ENCODE measurements around the gene LRRC37A3.
"Not testable (repeated sequence)": the region's sequence is repeated elsewhere in the genome, so short reads cannot be mapped to it uniquely, and the experiment has no call there.

The LRRC37A3 gene

DNA sequence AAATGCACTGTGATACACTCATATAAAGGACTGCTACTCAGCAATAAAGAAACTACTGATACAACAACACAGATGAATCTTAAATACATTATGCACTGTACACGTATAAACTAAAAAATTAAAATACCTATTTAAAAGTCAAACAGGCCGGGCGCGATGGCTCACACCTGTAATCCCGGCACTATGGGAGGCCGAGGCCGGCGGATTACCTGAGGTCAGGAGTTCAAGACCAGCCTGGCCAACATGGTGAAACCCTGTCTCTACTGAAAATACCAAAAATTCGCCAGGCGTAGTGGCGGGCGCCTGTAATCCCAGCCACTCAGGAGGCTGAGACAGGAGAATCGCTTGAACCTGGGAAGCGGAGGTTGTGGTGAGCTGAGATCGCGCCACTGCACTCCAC is 1.7 kb downstream of the LRRC37A3 start:
- H3K36me3 Mint-ChIP-seq (ENCODE audit: low read depth); H3K4me3 Mint-ChIP-seq; H3K27ac Mint-ChIP-seq; H3K9me3 Mint-ChIP-seq; H3K27me3 Mint-ChIP-seq; intact Hi-C loops (cut with micrococcal nuclease): not testable (repeated sequence)
- peaks cover 10% of the 10 kb centered on the region for H3K4me1 Mint-ChIP-seq (ENCODE audit: low read depth)

DNA sequence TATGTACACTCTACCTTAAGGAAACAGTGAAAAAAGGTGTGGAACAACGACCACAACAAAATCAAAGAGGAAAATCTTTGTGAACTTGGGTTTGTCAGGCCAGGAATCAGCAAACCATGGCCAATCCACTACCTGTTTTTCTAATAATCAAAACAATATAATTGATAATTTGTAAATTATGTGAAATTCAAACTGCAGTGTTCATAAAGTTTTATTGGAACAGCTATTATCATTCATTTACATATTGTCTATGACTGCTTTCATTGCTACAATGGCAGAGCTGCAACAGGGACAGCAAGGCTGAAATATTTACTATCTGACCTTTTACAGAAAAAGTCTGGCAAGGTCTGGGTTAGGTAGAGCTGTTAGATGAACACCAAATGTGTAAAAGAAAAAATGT is 4.0 kb downstream of the LRRC37A3 start:
- H3K36me3 Mint-ChIP-seq (ENCODE audit: low read depth); intact Hi-C loops (cut with micrococcal nuclease); H3K4me1 Mint-ChIP-seq (ENCODE audit: low read depth); H3K27me3 Mint-ChIP-seq; H3K27ac Mint-ChIP-seq; H3K9me3 Mint-ChIP-seq; H3K4me3 Mint-ChIP-seq: not testable (repeated sequence)

DNA sequence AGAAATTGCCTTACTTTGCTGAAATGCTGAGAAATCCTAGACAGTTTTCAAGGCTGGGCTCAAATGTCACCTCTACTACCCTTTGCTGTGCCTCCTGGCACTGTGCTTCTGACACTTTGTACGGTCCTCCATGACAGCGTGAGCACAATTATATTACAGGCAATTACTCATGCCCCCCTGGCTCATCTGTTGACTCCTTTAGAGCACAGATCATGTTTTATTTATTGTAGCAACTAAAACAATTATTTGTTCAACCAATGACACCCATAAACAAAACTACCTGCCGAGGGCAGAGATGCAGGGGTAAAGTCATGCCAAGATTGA is 9.1 kb downstream of the LRRC37A3 start:
- H3K36me3 Mint-ChIP-seq (ENCODE audit: low read depth); H3K4me3 Mint-ChIP-seq; intact Hi-C loops (cut with micrococcal nuclease); H3K4me1 Mint-ChIP-seq (ENCODE audit: low read depth); H3K9me3 Mint-ChIP-seq; H3K27me3 Mint-ChIP-seq; H3K27ac Mint-ChIP-seq: not testable (repeated sequence)

DNA sequence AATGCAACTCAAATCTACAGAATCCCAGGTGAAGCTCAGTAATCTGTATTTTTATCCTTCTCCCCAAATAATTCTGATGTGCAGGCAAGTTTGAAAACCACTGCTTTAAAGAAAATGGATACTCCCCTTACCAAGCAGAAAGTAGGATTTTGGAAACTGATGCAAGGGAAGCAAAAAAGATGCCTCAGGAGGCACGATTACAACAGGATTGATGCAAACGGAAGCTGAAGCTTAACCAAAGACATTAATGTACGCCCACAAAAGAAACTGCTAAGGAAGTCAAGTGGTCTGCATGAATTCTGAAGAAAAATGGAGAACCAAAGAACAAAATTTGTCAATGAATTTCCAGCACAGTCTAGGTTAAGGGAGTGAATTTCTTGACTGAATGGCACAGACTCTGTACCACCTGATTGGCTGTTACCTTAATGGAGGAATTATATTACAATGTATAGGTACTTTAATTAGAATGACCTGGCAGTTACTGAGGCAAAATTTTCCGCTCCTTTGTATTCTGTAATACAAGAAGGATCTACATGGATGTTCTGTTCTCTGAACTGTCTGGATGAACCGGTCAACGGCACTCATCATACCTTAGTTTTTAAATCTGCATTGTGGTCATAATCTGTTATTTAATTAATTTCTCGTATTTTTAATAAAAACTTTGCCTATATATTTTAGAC is 9.6 kb downstream of the LRRC37A3 start:
- H3K36me3 Mint-ChIP-seq (ENCODE audit: low read depth); H3K4me1 Mint-ChIP-seq (ENCODE audit: low read depth); H3K4me3 Mint-ChIP-seq; H3K9me3 Mint-ChIP-seq; intact Hi-C loops (cut with micrococcal nuclease); H3K27me3 Mint-ChIP-seq: not testable (repeated sequence)
- peak overlapping the region; percentile 45 for H3K27ac Mint-ChIP-seq

DNA sequence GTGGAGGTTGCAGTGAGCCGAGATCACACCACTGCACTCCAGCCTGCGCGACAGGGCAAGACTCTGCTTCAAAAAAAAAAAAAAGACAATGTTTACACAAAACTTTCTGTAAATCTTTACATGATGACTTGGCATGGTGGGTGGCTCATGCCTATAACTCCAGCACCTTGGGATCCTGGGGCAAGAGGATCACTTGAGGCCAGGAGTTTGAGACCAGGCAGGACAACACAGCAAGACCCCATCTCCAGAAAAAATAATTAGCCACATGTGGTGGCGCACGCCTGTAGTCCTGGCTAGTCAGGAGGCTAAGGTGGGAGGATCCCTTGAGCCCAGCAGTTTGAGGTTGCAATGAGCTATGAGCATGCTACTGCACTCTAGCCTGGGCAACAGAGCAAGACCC is 15.2 kb downstream of the LRRC37A3 start:
- not testable (repeated sequence) for H3K4me1 Mint-ChIP-seq (ENCODE audit: low read depth); H3K27me3 Mint-ChIP-seq; H3K4me3 Mint-ChIP-seq

DNA sequence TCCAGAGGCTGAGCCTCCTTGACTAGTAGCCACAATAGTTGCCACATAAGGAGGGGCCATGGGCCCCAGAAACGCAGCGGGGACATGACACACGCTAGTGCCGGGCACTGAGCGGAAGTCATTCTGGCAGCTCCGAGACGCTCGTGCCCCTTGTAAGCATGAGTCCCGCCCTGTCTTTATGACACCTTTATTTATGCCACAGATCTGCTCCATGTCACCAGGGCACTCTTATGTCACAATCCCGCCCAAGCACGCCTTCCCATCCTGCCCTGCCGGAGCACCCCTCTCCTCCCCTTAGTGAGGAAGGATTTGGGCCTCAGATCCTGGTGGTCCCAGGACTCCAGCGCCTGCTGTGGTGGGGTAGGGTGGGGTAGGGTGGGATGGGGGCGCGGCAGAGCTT is 22.1 kb downstream of the LRRC37A3 start:
- H3K4me1 Mint-ChIP-seq (ENCODE audit: low read depth); intact Hi-C loops (cut with micrococcal nuclease); H3K27me3 Mint-ChIP-seq; H3K4me3 Mint-ChIP-seq; H3K36me3 Mint-ChIP-seq (ENCODE audit: low read depth); H3K9me3 Mint-ChIP-seq; H3K27ac Mint-ChIP-seq: not testable (repeated sequence)

More for the DNA sequence above, 15.2 kb downstream of the LRRC37A3 start:
- H3K36me3 Mint-ChIP-seq (ENCODE audit: low read depth); intact Hi-C loops (cut with micrococcal nuclease); H3K27ac Mint-ChIP-seq; H3K9me3 Mint-ChIP-seq: not testable (repeated sequence)

DNA sequence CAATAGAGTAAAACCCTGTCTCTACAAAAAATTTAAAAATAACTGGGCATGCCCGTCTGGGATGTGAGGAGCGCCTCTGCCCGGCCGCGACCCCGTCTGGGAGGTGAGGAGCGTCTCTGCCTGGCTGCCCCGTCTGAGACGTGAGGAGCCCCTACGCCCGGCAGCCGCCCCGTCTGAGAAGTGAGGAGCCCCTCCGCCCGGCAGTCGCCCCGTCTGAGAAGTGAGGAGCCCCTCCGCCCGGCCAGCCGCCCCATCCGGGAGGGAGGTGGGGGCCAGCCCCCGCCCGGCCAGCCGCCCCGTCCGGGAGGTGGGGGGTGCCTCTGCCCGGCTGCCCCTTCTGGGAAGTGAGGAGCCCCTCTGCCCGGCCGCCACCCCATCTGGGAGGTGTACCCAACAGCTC is 45.1 kb downstream of the LRRC37A3 start:
- intact Hi-C loops (cut with micrococcal nuclease); H3K36me3 Mint-ChIP-seq (ENCODE audit: low read depth); H3K27ac Mint-ChIP-seq; H3K27me3 Mint-ChIP-seq; H3K4me1 Mint-ChIP-seq (ENCODE audit: low read depth); H3K9me3 Mint-ChIP-seq; H3K4me3 Mint-ChIP-seq: not testable (repeated sequence)

DNA sequence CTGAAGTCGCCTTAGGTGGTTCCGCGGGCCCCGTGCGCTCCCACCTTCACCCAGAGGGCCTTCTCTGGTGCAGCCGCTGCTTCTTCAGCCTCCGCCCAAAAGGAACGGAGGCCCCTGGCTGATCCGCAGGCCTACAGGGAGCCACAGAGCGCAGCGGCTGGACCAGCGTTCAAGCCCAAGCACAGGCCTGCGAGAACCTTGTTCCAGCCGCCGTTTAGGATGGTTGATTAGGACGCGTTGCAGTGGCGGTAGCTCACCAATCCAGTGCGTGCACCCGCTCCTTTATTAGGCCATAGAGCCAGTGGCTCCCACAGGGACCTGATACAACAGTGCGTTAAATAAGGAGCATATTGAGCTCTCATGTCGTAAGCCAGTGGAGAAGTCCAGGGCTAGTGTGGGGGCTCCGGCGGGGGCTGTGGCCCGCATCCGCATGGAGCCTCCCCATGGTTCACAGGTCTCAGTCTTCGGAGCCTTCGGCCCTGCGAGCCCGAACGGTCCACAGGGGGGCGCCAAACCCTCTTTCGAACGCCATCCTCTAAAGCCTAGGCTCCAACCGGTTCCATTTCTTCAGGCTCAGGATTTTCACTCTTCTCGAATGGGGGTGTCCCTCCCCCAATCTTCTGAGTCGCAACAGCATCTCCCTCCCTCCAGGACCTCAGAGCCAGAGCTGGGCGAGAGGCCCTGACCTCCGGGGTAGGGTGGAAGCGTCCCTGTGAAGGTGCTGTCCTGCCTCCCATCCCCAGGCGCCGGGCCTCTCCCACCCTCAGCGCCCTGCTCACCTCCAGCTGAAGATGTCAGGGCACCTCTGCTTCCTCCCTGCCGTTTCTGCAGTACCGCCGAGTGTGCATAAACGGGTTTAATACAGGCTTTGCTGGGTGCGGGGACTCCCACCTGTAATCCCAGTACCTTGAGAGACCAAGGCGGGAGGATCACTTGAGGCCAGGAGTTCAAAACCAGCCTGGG is 71.5 kb downstream of the LRRC37A3 start:
- H3K36me3 Mint-ChIP-seq (ENCODE audit: low read depth); H3K4me3 Mint-ChIP-seq; H3K27me3 Mint-ChIP-seq; H3K9me3 Mint-ChIP-seq; intact Hi-C loops (cut with micrococcal nuclease): not testable (repeated sequence)
- Mint-ChIP-seq H3K4me1 (ENCODE audit: low read depth) (peaks cover 27% of the 10 kb centered on the region), H3K27ac (peak overlapping the region; percentile 63)

DNA sequence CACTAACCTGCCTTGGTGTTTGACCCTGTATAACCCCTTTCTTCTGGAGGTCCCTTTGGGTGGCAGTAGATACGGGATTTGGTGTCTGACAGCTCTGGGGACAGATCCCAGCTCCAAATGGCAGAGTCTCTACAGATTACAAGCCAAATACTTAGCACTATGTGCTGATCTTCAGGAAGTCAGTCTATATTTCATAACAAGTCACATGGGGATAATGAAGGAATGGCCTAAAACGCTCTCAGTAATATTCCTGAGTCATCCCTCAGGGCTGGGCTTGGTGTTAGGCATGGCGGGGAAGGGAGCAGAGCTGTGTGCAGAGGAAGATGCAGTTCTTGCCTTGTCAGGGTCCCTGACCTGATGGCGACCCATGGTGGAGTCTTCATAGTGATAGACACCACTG is 72.4 kb downstream of the LRRC37A3 start:
- H3K36me3 Mint-ChIP-seq (ENCODE audit: low read depth); H3K27me3 Mint-ChIP-seq; H3K4me3 Mint-ChIP-seq; H3K9me3 Mint-ChIP-seq; intact Hi-C loops (cut with micrococcal nuclease): not testable (repeated sequence)
- Mint-ChIP-seq H3K4me1 (ENCODE audit: low read depth) (peaks cover 32% of the 10 kb centered on the region), H3K27ac (peak overlapping the region; percentile 60)

DNA sequence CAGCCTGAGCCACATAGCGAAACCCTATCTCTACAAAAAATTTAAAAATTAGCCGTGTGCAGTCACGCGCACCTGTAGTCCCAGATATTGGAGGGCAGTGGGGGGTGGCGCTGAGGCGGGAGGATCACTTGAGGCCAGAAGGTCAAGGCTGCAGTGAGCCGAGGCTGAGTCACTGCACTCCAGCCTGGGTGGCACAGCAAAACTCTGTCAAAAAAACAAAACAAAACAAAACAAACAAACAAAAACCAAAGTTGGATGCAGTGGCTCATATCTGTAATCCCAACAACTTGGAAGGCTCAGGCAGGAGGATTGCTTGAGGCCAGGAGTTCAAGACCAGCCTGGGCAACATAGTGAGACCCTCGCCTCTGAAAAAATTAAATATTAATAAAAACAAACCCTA is 75.4 kb downstream of the LRRC37A3 start:
- H3K9me3 Mint-ChIP-seq; H3K4me3 Mint-ChIP-seq; H3K27me3 Mint-ChIP-seq; H3K27ac Mint-ChIP-seq; intact Hi-C loops (cut with micrococcal nuclease); H3K36me3 Mint-ChIP-seq (ENCODE audit: low read depth): not testable (repeated sequence)
- peaks cover 44% of the 10 kb centered on the region for H3K4me1 Mint-ChIP-seq (ENCODE audit: low read depth)

DNA sequence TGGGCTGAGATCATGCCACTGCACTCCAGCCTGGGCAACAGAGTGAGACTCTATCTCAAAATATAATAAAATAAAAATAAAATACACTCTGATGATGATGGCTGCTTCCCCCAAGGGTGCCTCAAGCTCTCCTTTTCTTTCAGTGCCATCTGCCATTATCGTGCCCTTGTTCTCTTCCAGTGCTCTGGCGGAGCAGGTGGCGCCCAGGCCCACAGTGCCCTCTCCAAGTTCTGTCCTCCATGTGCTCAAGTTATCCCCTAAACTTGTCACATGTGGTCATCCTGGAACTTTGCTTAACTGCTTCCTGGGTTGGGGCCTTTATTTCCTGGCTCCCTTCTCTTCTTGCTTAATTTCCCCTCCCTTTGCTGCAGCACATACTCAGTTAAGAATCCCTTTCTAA is 76.4 kb downstream of the LRRC37A3 start:
- H3K27me3 Mint-ChIP-seq; intact Hi-C loops (cut with micrococcal nuclease); H3K4me3 Mint-ChIP-seq; H3K36me3 Mint-ChIP-seq (ENCODE audit: low read depth); H3K9me3 Mint-ChIP-seq: not testable (repeated sequence)
- Mint-ChIP-seq H3K4me1 (ENCODE audit: low read depth) (peaks cover 44% of the 10 kb centered on the region), H3K27ac (peak overlapping the region; percentile 60)

DNA sequence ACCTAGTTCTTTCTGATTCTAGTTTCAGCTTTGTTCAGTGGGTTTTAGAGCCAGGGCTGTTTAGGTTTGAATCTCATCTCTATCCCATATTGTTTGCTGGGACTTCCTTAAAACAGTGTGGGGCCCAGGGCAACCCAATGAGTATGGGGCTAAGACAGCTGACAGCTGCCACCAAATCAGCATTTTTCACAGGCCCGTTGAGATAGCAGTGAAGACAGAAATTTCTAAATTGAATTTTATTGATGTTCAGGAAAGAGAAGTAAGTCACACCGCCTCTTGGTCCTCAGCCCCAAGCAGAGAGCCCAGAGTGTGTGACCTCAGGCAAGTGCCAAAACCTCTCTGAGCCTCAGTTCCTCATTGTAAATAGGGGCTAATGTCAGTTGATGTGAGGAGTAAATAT is 78.3 kb downstream of the LRRC37A3 start:
- H3K27me3 Mint-ChIP-seq; H3K36me3 Mint-ChIP-seq (ENCODE audit: low read depth); intact Hi-C loops (cut with micrococcal nuclease); H3K4me3 Mint-ChIP-seq; H3K9me3 Mint-ChIP-seq: not testable (repeated sequence)
- Mint-ChIP-seq H3K27ac (peak overlapping the region; percentile 72), H3K4me1 (ENCODE audit: low read depth) (peaks cover 42% of the 10 kb centered on the region)

DNA sequence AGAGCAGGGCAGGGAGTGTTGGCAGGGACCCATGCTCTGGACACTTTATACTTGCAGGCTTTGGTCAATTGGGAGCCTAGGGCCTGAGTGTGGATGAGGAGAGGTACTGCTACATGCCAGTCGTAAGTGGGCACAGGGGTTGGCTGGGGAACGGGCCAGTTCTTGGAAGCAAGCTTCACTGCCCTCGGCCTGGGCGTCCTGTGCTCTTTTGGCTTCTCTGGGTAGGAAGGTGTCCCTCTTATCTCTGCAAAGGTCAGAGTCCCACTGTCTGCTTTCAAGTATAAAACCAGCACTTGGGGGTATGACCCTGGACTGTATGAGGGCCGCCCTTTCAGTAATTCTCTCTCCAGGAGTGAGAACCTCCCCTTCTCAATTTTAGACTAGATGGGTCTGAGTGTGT is 80.8 kb downstream of the LRRC37A3 start:
- H3K9me3 Mint-ChIP-seq; H3K27ac Mint-ChIP-seq; intact Hi-C loops (cut with micrococcal nuclease); H3K27me3 Mint-ChIP-seq; H3K4me3 Mint-ChIP-seq: not testable (repeated sequence)
- peaks cover 63% of the 10 kb centered on the region for H3K4me1 Mint-ChIP-seq (ENCODE audit: low read depth)
- peaks cover 29% of the 10 kb centered on the region for H3K36me3 Mint-ChIP-seq (ENCODE audit: low read depth)

DNA sequence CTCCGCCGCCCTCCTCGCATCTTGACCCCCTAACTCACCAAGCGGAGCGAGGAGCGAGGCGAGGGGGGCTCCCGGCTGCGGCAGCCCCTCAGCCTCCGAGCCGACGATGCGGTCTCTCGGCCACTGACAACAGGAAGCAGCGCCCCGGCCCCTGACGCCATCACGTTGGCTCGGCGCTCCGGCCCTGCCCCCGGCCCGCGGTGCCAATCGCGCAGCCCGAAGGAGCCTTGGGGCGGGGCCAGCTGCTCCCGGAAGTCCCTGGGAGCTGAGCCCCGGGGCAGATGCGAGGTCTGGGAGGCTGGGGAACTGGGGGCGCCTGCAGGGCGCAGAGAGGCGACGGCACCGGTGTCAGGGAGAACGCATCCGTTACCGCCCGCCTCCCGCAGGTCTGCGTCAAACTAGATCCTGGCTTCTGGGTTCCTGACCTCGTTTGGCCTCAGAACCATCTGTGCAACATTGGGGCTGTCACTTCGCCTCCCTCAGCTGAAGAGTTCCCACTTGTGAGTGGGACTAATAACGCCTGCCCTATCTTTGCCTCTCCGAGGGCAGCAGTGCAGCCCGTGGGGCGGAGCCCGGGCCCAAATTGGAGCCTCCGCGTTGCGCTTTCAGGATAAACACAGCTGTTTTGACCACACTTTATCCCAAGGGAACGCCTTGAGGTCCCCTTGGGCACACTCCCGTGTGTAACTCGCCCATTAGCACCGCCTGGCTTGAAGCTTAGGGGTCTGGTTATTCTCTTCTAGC is 82.1 kb downstream of the LRRC37A3 start:
- H3K9me3 Mint-ChIP-seq; H3K27me3 Mint-ChIP-seq; intact Hi-C loops (cut with micrococcal nuclease): not testable (repeated sequence)
- H3K4me1 Mint-ChIP-seq (ENCODE audit: low read depth), result peaks cover 58% of the 10 kb centered on the region
- peaks cover 38% of the 10 kb centered on the region for H3K36me3 Mint-ChIP-seq (ENCODE audit: low read depth)
- peak overlapping the region; percentile 93 for H3K4me3 Mint-ChIP-seq
- H3K27ac Mint-ChIP-seq, result peak overlapping the region; percentile 99
